HEK293 (cell line): ENCODE results near the gene GALR2.

ENCODE experiments used
- TF ChIP-seq, protein P1 (sequence below): fragments of 450-650 bp; IDR thresholded peaks from 2 replicates; pipeline ENCODE4 v1.5.1; 2018; ENCODE audit warnings: missing biosample characterization, mild to moderate bottlenecking, missing genetic modification characterization
- TF ChIP-seq, protein P2 (sequence below): sonication (generic); formaldehyde crosslinking; IDR thresholded peaks from 2 replicates; pipeline ENCODE4 v1.8.1; 2022; ENCODE audit warnings: mild to moderate bottlenecking, moderate library complexity, missing genetic modification reagents
- TF ChIP-seq, protein P3 (sequence below): fragments of 450-650 bp; formaldehyde crosslinking; IDR thresholded peaks from 2 replicates; pipeline ENCODE4 v1.5.1; 2016; ENCODE audit warnings: missing biosample characterization, missing genetic modification characterization
- TF ChIP-seq, protein P4 (sequence below): fragments of 450-650 bp; formaldehyde crosslinking; IDR thresholded peaks from 2 replicates; pipeline ENCODE4 v1.5.1; 2016; ENCODE audit warnings: missing biosample characterization, missing genetic modification characterization
- TF ChIP-seq, protein P5 (sequence below): fragments of 450-650 bp; formaldehyde crosslinking; IDR thresholded peaks from 2 replicates; pipeline ENCODE4 v1.5.1; 2016; ENCODE audit warnings: missing biosample characterization, missing genetic modification characterization

DNA sequence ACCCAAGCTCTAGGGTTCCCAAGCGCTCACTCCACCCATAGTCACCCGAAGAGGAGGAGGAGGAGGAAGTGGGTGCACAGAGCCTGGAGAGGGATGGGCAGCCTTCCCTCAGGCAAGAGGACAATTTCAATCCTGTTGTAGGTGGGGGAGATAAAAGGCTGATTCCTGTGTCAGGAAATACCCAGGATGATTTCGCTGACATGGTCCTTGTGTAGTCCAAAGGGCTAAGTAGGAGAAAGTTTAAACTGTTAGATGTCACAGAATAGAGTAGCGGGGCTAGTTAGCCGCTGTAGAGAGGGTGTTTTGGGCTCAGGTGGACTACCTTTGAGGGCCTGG is 30.3 kb downstream of the GALR2 start:
- TF ChIP-seq, protein P1, sequence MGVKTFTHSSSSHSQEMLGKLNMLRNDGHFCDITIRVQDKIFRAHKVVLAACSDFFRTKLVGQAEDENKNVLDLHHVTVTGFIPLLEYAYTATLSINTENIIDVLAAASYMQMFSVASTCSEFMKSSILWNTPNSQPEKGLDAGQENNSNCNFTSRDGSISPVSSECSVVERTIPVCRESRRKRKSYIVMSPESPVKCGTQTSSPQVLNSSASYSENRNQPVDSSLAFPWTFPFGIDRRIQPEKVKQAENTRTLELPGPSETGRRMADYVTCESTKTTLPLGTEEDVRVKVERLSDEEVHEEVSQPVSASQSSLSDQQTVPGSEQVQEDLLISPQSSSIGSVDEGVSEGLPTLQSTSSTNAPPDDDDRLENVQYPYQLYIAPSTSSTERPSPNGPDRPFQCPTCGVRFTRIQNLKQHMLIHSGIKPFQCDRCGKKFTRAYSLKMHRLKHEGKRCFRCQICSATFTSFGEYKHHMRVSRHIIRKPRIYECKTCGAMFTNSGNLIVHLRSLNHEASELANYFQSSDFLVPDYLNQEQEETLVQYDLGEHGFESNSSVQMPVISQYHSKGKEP (tag by site-specific recombination) = no peak
- TF ChIP-seq, protein P2, sequence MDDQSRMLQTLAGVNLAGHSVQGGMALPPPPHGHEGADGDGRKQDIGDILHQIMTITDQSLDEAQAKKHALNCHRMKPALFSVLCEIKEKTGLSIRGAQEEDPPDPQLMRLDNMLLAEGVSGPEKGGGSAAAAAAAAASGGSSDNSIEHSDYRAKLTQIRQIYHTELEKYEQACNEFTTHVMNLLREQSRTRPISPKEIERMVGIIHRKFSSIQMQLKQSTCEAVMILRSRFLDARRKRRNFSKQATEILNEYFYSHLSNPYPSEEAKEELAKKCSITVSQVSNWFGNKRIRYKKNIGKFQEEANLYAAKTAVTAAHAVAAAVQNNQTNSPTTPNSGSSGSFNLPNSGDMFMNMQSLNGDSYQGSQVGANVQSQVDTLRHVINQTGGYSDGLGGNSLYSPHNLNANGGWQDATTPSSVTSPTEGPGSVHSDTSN (CRISPR knock-in tag) = no peak
- TF ChIP-seq, protein P3, sequence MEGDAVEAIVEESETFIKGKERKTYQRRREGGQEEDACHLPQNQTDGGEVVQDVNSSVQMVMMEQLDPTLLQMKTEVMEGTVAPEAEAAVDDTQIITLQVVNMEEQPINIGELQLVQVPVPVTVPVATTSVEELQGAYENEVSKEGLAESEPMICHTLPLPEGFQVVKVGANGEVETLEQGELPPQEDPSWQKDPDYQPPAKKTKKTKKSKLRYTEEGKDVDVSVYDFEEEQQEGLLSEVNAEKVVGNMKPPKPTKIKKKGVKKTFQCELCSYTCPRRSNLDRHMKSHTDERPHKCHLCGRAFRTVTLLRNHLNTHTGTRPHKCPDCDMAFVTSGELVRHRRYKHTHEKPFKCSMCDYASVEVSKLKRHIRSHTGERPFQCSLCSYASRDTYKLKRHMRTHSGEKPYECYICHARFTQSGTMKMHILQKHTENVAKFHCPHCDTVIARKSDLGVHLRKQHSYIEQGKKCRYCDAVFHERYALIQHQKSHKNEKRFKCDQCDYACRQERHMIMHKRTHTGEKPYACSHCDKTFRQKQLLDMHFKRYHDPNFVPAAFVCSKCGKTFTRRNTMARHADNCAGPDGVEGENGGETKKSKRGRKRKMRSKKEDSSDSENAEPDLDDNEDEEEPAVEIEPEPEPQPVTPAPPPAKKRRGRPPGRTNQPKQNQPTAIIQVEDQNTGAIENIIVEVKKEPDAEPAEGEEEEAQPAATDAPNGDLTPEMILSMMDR (tag by site-specific recombination) = no peak
- TF ChIP-seq, protein P4, sequence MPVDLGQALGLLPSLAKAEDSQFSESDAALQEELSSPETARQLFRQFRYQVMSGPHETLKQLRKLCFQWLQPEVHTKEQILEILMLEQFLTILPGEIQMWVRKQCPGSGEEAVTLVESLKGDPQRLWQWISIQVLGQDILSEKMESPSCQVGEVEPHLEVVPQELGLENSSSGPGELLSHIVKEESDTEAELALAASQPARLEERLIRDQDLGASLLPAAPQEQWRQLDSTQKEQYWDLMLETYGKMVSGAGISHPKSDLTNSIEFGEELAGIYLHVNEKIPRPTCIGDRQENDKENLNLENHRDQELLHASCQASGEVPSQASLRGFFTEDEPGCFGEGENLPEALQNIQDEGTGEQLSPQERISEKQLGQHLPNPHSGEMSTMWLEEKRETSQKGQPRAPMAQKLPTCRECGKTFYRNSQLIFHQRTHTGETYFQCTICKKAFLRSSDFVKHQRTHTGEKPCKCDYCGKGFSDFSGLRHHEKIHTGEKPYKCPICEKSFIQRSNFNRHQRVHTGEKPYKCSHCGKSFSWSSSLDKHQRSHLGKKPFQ (tag by site-specific recombination) = no peak
- TF ChIP-seq, protein P5, sequence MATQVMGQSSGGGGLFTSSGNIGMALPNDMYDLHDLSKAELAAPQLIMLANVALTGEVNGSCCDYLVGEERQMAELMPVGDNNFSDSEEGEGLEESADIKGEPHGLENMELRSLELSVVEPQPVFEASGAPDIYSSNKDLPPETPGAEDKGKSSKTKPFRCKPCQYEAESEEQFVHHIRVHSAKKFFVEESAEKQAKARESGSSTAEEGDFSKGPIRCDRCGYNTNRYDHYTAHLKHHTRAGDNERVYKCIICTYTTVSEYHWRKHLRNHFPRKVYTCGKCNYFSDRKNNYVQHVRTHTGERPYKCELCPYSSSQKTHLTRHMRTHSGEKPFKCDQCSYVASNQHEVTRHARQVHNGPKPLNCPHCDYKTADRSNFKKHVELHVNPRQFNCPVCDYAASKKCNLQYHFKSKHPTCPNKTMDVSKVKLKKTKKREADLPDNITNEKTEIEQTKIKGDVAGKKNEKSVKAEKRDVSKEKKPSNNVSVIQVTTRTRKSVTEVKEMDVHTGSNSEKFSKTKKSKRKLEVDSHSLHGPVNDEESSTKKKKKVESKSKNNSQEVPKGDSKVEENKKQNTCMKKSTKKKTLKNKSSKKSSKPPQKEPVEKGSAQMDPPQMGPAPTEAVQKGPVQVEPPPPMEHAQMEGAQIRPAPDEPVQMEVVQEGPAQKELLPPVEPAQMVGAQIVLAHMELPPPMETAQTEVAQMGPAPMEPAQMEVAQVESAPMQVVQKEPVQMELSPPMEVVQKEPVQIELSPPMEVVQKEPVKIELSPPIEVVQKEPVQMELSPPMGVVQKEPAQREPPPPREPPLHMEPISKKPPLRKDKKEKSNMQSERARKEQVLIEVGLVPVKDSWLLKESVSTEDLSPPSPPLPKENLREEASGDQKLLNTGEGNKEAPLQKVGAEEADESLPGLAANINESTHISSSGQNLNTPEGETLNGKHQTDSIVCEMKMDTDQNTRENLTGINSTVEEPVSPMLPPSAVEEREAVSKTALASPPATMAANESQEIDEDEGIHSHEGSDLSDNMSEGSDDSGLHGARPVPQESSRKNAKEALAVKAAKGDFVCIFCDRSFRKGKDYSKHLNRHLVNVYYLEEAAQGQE (tag by site-specific recombination) = no peak
